Activated naive CD4-positive, alpha-beta T cell treated with anti-CD3 and anti-CD28 coated beads, Interleukin-2, amount 50 U/mL, for 24 hours (primary cell): Measurements from ENCODE around the gene PEAK1.
A peak's percentile ranks its signal among the peaks of the same experiment; 100 is the strongest.

ENCODE experiments used
- H3K27ac Mint-ChIP-seq: one replicate; pipeline ENCODE4 v1.8.0; 2021; ENCODE audit warnings: mild to moderate bottlenecking, mixed read lengths
- H3K27me3 Mint-ChIP-seq: one replicate; pipeline ENCODE4 v1.8.0; 2021; ENCODE audit warnings: mixed read lengths
- H3K36me3 Mint-ChIP-seq: one replicate; pipeline ENCODE4 v1.8.0; 2021; ENCODE audit warnings: mixed read lengths
- H3K4me1 Mint-ChIP-seq: one replicate; pipeline ENCODE4 v1.8.0; 2021; ENCODE audit warnings: mixed read lengths
- H3K4me3 Mint-ChIP-seq: one replicate; pipeline ENCODE4 v1.8.0; 2021; ENCODE audit warnings: mild to moderate bottlenecking, mixed read lengths
- H3K9me3 Mint-ChIP-seq: one replicate; pipeline ENCODE4 v1.8.0; 2021; ENCODE audit warnings: mixed read lengths

Gene PEAK1

GRCh38 chr15:77440378-77440999, 20.6 kb upstream of the PEAK1 start:
- peaks cover 7% of the 10 kb centered on the region for H3K36me3 Mint-ChIP-seq
- H3K4me1 Mint-ChIP-seq = peaks cover 64% of the 10 kb centered on the region
- no peak overlapping the region for H3K27ac Mint-ChIP-seq
- no peaks in the 10 kb centered on the region for H3K27me3 Mint-ChIP-seq
- H3K9me3 Mint-ChIP-seq = no peaks in the 10 kb centered on the region
- no peak overlapping the region for H3K4me3 Mint-ChIP-seq

- H3K4me3 Mint-ChIP-seq = no peak overlapping the region
- H3K27ac Mint-ChIP-seq = peak overlapping the region; percentile 26
- no peaks in the 10 kb centered on the region for H3K9me3 Mint-ChIP-seq
Measured at GRCh38 chr15:77437264-77437663, 17.4 kb upstream of the PEAK1 start.

GRCh38 chr15:77436822-77437221, 16.9 kb upstream of the PEAK1 start:
- no peaks in the 10 kb centered on the region for H3K9me3 Mint-ChIP-seq
- peaks cover 61% of the 10 kb centered on the region for H3K4me1 Mint-ChIP-seq
- H3K4me3 Mint-ChIP-seq = no peak overlapping the region
- peaks cover 5% of the 10 kb centered on the region for H3K36me3 Mint-ChIP-seq
- no peaks in the 10 kb centered on the region for H3K27me3 Mint-ChIP-seq
- peak overlapping the region; percentile 26 for H3K27ac Mint-ChIP-seq

More at GRCh38 chr15:77437264-77437663, 17.4 kb upstream of the PEAK1 start:
- Mint-ChIP-seq H3K27me3 (no peaks in the 10 kb centered on the region), H3K4me1 (peaks cover 61% of the 10 kb centered on the region), H3K36me3 (peaks cover 5% of the 10 kb centered on the region)

DNA sequence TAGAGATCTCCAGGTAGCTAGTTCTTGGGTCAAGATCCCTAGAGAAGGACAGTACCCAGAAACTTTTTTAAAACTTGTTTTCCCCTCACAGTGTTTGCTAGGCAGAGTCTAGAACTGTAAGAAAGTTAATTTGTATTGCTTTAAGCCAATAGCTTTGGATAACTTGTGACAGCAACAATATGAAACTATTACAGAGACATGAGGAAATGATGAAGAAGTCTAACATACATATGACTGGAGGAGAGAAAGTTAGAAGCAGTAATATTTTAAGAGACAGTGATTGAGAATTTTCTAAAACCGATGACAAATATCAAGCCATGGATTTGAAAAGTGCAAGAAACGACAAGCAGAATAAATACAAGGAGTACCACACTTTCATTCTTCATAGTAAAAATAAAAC, 10.7 kb upstream of the PEAK1 start:
- no peaks in the 10 kb centered on the region for H3K27me3 Mint-ChIP-seq
- H3K9me3 Mint-ChIP-seq = no peaks in the 10 kb centered on the region
- H3K4me1 Mint-ChIP-seq = peaks cover 64% of the 10 kb centered on the region
- no peak overlapping the region for H3K4me3 Mint-ChIP-seq
- no peak overlapping the region for H3K27ac Mint-ChIP-seq
- H3K36me3 Mint-ChIP-seq = peaks cover 4% of the 10 kb centered on the region

GRCh38 chr15:77430213-77430612, 10.3 kb upstream of the PEAK1 start:
- Mint-ChIP-seq H3K36me3 (peaks cover 4% of the 10 kb centered on the region), H3K4me3 (no peak overlapping the region), H3K27ac (no peak overlapping the region), H3K4me1 (peaks cover 66% of the 10 kb centered on the region), H3K9me3 (no peaks in the 10 kb centered on the region), H3K27me3 (no peaks in the 10 kb centered on the region)

DNA sequence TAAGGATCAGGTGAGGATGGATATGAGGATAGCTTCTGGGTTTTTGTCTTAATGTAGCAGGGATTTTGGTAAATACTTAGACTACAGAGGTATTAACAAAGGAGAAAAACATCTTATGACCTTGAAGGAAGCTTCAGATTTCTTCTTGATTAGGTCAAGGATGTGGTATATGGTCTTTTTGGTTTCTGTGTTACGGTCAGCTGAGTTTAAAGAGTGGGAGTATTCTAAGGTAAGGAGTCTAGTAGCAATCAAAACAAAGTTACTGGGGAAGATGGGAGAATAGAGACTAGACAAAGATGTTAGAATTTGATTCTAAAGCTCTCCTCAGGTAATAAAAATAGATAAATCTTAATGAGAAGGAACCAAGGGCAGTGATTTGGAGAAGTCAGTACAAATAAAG, 7.0 kb upstream of the PEAK1 start:
- peaks cover 8% of the 10 kb centered on the region for H3K36me3 Mint-ChIP-seq
- peaks cover 80% of the 10 kb centered on the region for H3K4me1 Mint-ChIP-seq
- H3K27me3 Mint-ChIP-seq = no peaks in the 10 kb centered on the region
- peak overlapping the region; percentile 8 for H3K4me3 Mint-ChIP-seq
- no peaks in the 10 kb centered on the region for H3K9me3 Mint-ChIP-seq
- H3K27ac Mint-ChIP-seq = no peak overlapping the region

- Mint-ChIP-seq H3K4me1 (peaks cover 84% of the 10 kb centered on the region), H3K27ac (no peak overlapping the region), H3K4me3 (no peak overlapping the region), H3K27me3 (no peaks in the 10 kb centered on the region), H3K36me3 (peaks cover 8% of the 10 kb centered on the region), H3K9me3 (no peaks in the 10 kb centered on the region)
Measured at GRCh38 chr15:77426377-77426776, 6.5 kb upstream of the PEAK1 start.

DNA sequence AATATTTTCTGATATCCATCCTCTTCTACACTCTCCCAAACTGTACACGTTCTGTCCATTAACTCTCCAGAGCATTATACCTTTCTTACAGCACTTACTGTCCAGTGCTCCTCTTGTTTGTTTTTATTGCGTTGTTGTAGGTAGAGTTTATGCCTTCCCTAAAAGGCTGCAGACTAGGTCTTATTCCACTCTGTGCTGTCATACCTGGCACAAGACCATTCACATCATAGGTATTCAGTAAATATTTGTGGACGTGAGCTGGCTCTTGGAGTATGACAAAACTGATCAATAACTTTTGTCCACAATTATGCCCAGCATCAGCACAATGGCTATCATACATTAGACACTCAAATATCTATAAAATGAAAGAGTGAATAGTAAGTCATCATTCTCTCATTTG, 5.2 kb upstream of the PEAK1 start:
- Mint-ChIP-seq H3K36me3 (peaks cover 4% of the 10 kb centered on the region), H3K4me1 (peaks cover 80% of the 10 kb centered on the region), H3K9me3 (no peaks in the 10 kb centered on the region), H3K4me3 (no peak overlapping the region), H3K27me3 (no peaks in the 10 kb centered on the region), H3K27ac (no peak overlapping the region)

GRCh38 chr15:77421370-77421700, 1.4 kb upstream of the PEAK1 start:
- Mint-ChIP-seq H3K36me3 (peaks cover 8% of the 10 kb centered on the region), H3K9me3 (no peaks in the 10 kb centered on the region), H3K27ac (peak overlapping the region; percentile 100), H3K4me1 (peaks cover 75% of the 10 kb centered on the region), H3K4me3 (peak overlapping the region; percentile 100), H3K27me3 (no peaks in the 10 kb centered on the region)

DNA sequence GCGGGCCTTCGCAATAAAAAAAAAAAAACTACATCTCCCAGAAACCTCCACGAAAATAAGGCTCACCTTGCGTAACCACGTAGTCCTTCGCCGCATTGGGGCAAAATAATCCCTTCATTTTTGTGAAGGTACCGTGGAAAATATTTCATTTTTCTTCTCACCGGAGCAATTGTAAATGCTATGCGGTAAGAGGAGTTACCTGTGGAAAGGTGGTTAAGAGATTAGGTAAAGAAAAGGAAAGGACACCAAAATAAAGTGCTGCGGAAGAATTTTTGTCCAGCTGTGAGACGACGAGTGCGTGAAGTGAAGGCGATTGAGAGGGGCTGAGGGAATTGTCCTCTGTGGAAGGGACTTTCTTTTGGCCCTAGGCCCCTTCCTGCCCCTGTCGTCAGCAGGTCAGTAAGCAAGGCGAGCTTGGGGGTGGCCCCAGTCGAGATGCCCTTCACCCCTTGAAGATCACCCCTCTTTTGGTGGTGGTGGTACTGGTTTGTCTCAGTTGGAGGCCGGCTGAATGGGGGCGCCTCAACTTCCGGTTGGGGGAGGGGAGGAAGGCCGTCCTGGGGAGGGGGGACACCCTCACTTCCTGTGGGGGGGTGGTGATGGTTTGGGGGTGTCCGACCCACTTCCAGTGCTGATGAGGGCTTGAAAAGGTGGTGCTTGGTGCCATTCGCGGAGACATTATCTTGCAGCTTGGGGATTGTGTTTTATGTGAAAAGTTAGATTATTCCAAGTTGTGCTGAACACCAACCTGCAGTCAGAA, 886 bp upstream of the PEAK1 start, which contains the start of gene HMG20A:
Gene HMG20A, plus strand, starts transcription at position 279 of the 760 bp plus-strand sequence. CDS start 37,520 bp downstream, outside the sequence.
- peaks cover 8% of the 10 kb centered on the region for H3K36me3 Mint-ChIP-seq
- no peaks in the 10 kb centered on the region for H3K9me3 Mint-ChIP-seq
- peak within 1 kb of the TSS; percentile 100 for H3K4me3 Mint-ChIP-seq
- H3K27ac Mint-ChIP-seq = peak within 1 kb of the TSS; percentile 100
- peaks cover 69% of the 10 kb centered on the region for H3K4me1 Mint-ChIP-seq
- no peaks in the 10 kb centered on the region for H3K27me3 Mint-ChIP-seq

DNA sequence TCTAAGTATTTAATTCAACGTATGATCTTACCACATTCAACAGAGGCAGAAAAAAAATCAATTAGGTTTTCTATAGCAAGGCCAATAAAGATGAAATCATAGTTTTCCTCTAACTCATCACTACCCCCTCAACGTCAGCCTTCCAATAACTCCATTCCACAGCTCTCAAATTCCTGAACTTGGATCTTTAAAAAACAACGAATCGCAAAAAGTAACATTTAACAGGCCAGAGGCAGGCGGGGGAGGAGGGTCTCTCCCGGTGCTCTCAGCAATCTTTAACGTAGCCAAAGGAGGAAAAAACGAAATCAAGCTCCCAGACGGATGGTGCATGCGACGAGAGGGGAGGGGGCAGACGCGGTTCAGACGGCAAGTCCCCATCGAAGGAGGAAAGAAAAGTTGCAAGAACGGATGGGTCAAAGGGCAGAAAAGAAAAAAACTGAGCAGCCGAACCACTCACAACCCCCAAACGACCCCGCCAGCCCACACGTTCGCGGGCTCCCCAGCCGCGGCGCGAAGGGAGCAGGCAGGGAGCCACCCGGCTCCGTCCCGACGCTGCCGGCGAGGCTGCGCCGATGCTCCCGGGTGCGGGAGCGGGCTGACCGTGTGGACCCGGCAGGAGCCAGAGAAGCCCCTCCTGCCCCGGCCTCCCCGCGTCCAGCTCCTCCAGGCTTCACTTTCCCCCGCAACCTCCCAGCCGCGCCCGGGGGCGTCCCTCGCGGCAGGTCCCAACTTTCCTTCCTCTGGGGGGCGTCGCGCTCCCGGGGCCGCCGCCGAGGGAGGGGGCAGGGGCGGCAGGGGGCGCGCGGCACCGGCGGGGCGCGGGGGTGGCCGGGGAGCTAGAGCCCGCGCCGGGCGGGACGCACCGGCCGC, 703 bp downstream of the PEAK1 start:
- H3K4me3 Mint-ChIP-seq = peak overlapping the region; percentile 96
- H3K27ac Mint-ChIP-seq = peak overlapping the region; percentile 87
- peaks cover 4% of the 10 kb centered on the region for H3K36me3 Mint-ChIP-seq
- H3K9me3 Mint-ChIP-seq = no peaks in the 10 kb centered on the region
- H3K27me3 Mint-ChIP-seq = no peaks in the 10 kb centered on the region
- H3K4me1 Mint-ChIP-seq = peaks cover 53% of the 10 kb centered on the region

DNA sequence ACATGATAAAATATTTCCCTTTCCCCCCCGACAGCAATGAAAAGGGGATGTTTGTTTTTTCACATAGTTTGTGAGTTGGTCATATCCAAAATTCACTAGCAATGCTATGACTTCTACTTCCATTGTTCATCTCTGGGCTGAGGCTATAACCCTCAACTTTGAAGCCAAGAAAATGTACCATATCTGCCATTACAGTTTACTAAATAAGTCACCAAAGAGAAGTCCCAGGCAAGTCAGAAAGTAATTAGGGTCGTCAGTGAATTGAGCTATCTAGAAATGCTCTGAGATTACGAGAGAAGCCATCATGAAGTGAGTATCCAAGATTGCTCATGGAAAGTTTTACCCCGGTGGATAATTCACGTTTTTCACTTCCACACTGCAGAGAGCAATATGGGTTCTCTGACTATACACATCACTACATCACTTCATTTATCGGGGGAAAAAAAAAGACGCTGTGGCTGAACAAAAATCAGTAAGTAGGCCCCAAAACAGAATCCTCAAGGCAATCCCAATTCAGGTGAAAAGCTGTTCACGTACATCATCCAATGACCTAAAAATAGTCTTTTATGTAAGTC, 1.4 kb downstream of the PEAK1 start:
- peaks cover 4% of the 10 kb centered on the region for H3K36me3 Mint-ChIP-seq
- no peaks in the 10 kb centered on the region for H3K27me3 Mint-ChIP-seq
- peak overlapping the region; percentile 96 for H3K4me3 Mint-ChIP-seq
- H3K9me3 Mint-ChIP-seq = no peaks in the 10 kb centered on the region
- H3K4me1 Mint-ChIP-seq = peaks cover 46% of the 10 kb centered on the region
- peak overlapping the region; percentile 87 for H3K27ac Mint-ChIP-seq

GRCh38 chr15:77417602-77418001, 2.3 kb downstream of the PEAK1 start:
- no peaks in the 10 kb centered on the region for H3K27me3 Mint-ChIP-seq
- H3K27ac Mint-ChIP-seq = no peak overlapping the region
- H3K4me3 Mint-ChIP-seq = peak overlapping the region; percentile 96

DNA sequence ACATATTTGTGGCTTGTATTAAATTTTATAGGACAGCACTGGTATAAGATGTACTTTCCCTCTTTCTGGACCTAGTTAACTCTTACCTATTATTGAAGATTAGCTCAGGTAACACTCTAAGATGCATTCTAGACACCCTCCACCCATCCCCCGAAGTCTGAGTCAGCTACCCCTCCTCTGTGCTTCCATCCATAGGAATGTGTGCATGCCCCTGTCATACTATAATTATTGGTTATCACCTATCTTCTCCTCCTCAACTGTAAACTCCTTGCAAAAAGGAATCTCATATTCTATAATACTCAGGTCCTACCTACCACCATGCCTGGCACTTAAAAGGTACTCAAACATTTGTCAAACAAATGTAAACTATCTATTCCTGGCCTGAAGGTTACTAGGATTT, 3.0 kb downstream of the PEAK1 start:
- H3K27ac Mint-ChIP-seq = no peak overlapping the region
- H3K36me3 Mint-ChIP-seq = peaks cover 4% of the 10 kb centered on the region
- H3K27me3 Mint-ChIP-seq = no peaks in the 10 kb centered on the region
- H3K4me1 Mint-ChIP-seq = peaks cover 37% of the 10 kb centered on the region
- H3K9me3 Mint-ChIP-seq = no peaks in the 10 kb centered on the region
- H3K4me3 Mint-ChIP-seq = no peak overlapping the region

More at GRCh38 chr15:77417602-77418001, 2.3 kb downstream of the PEAK1 start:
- H3K9me3 Mint-ChIP-seq = no peaks in the 10 kb centered on the region
- peaks cover 4% of the 10 kb centered on the region for H3K36me3 Mint-ChIP-seq
- H3K4me1 Mint-ChIP-seq = peaks cover 41% of the 10 kb centered on the region

DNA sequence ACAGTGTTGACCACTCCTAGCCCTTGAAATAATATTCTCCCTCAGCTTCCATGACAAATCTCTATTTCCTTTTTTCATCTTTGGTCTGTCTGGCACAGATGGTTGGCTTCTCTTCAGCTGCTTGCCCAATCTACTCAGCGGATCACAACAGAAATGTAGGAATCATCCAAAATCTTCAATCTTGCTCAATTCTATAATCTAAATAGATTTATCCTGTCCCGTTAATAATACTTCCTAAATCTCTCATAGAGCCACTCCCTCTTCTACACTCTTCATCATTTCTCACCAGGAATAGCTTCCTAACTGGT, 3.8 kb downstream of the PEAK1 start:
- Mint-ChIP-seq H3K27ac (no peak overlapping the region), H3K36me3 (peaks cover 4% of the 10 kb centered on the region), H3K9me3 (no peaks in the 10 kb centered on the region), H3K27me3 (no peaks in the 10 kb centered on the region), H3K4me1 (peaks cover 29% of the 10 kb centered on the region), H3K4me3 (no peak overlapping the region)
